Transverse colon (tissue), 4 donors: ENCODE measurements around the gene BCL6B.

Source experiments
- EP300 ChIP-seq: sonication (generic); formaldehyde crosslinking; IDR thresholded peaks from one replicate; pipeline ENCODE4 v1.6.1; 2017; ENCODE audit warnings: antibody characterized with exemption, low read depth
- POLR2A ChIP-seq: fragments of 450-650 bp; IDR thresholded peaks from one replicate; pipeline ENCODE4 v1.6.1; 2016; ENCODE audit warnings: antibody characterized with exemption, mild to moderate bottlenecking, moderate library complexity
- POLR2AphosphoS5 ChIP-seq, 3 donors: sonication (generic); formaldehyde crosslinking; IDR thresholded peaks; one replicate each; pipeline ENCODE4 v1.6.1; 2016; ENCODE audit warnings: antibody characterized with exemption in 3 of 3
- TF ChIP-seq, protein P1 (sequence below), 5 experiments: fragments of 200-600 bp in 3 of 5; fragments of 450-650 bp in 2 of 5; sonication (generic) in 3 of 5; IDR thresholded peaks; 1 replicate in 2 of 5; 2 replicates in 3 of 5; pipeline ENCODE4 v1.5.1; 2016 to 2017; ENCODE audit warnings: antibody characterized with exemption in 5 of 5, inconsistent platforms in 3 of 5, mild to moderate bottlenecking in 2 of 5, moderate library complexity in 1 of 5

DNA sequence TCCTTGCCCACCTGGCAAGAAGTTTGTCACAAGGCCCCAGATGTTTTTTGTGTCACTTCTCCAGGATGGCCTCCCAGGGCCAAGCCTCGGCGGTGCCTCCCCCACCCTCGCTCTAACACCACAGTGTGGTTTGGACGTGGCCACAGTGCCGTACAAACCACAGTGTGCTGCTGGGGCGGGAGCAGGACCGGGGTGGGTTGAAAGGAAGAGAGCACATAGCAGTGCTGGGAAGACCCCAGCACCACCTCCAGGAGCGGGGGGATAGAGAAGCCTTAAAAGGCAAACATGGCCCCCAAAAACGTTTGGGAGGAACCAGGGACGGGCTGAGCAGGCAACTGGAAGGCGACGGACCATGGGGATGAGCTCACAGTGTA is 5.0 kb upstream of the BCL6B start:
- TF ChIP-seq POLR2AphosphoS5 (IDR thresholded peaks at IDR 0.05): no peak
- TF ChIP-seq, protein P1, sequence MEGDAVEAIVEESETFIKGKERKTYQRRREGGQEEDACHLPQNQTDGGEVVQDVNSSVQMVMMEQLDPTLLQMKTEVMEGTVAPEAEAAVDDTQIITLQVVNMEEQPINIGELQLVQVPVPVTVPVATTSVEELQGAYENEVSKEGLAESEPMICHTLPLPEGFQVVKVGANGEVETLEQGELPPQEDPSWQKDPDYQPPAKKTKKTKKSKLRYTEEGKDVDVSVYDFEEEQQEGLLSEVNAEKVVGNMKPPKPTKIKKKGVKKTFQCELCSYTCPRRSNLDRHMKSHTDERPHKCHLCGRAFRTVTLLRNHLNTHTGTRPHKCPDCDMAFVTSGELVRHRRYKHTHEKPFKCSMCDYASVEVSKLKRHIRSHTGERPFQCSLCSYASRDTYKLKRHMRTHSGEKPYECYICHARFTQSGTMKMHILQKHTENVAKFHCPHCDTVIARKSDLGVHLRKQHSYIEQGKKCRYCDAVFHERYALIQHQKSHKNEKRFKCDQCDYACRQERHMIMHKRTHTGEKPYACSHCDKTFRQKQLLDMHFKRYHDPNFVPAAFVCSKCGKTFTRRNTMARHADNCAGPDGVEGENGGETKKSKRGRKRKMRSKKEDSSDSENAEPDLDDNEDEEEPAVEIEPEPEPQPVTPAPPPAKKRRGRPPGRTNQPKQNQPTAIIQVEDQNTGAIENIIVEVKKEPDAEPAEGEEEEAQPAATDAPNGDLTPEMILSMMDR (IDR thresholded peaks at IDR 0.05): no peak
- TF ChIP-seq POLR2A: no peak
- no peak for TF ChIP-seq EP300
